WI38 (cell line): ENCODE measurements around the gene UBE2E2.
"Not testable (repeated sequence)": the region's sequence is repeated elsewhere in the genome, so short reads cannot be mapped to it uniquely, and the experiment has no call there.

Experiments
- H3K4me3 ChIP-seq: 2 replicates; pipeline ENCODE4 v1.5.1; 2011; ENCODE audit warnings: low read depth, mild to moderate bottlenecking, control low read depth, low read length
- CTCF ChIP-seq: IDR thresholded peaks from 2 replicates; pipeline ENCODE4 v1.5.1; 2012; ENCODE audit warnings: low read depth, mild to moderate bottlenecking, control low read depth, low read length

The UBE2E2 gene

DNA sequence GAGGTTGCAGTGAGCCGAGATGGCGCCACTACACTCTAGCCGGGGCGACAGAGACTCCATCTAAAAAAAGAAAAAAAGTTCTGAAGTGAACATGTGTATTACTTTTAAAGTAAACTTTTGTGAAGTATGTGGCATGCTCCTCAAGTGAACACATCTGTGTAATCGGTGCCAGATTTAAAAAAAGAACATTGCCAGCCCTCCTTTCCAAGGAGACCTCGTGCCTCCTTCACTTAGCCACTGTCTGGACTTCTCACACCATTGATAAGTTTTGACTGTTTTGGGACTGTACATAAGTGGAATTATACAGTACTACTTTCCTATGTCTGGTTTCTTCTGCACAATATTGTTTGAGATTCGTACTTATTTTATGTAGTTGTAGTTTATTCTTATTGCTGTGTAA lies 140.4 kb downstream of the UBE2E2 start:
- no peak for TF ChIP-seq CTCF
- H3K4me3 ChIP-seq = no peak overlapping the region

DNA sequence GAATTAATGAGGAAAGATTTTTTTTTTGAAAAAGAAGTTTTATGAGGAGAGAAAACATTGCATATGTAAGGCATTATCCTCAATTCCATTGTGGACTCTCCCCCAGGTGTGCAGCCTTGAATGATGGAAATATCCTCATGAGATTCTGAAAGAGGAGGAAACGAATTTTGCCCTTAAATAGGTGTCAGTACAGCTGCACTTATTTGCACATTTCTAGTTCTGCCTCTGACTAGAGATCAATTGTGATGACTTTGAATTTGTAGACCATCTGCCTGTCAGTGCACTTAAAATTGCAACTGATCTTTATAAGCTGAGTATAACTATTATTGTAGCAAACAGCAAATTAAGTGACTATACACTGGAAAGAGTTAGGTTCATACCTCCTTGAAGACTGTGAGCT lies 141.8 kb downstream of the UBE2E2 start:
- H3K4me3 ChIP-seq = no peak overlapping the region
- TF ChIP-seq CTCF = no peak

DNA sequence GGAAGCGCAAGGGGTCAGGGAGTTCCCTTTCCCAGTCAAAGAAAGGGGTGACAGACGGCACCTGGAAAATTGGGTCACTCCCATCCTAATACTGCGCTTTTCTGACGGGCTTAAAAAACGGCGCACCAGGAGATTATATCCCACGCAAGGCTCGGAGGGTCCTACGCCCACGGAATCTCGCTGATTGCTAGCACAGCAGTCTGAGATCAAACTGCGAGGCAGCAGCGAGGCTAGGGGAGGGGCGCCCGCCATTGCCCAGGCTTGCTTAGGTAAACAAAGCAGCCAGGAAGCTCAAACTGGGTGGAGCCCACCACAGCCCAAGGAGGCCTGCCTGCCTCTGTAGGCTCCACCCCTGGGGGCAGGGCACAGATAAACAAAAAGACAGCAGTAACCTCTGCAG lies 146.3 kb downstream of the UBE2E2 start:
- not testable (repeated sequence) for H3K4me3 ChIP-seq

GRCh38 chr3:23356169-23356568 lies 153.0 kb downstream of the UBE2E2 start:
- no peak for TF ChIP-seq CTCF

GRCh38 chr3:23356923-23357322 lies 153.8 kb downstream of the UBE2E2 start:
- TF ChIP-seq CTCF = no peak
- H3K4me3 ChIP-seq = no peak overlapping the region

More at GRCh38 chr3:23356169-23356568, 153.0 kb downstream of the UBE2E2 start:
- H3K4me3 ChIP-seq = no peak overlapping the region

GRCh38 chr3:23359116-23359515 lies 156.0 kb downstream of the UBE2E2 start:
- H3K4me3 ChIP-seq = no peak overlapping the region
- no peak for TF ChIP-seq CTCF

DNA sequence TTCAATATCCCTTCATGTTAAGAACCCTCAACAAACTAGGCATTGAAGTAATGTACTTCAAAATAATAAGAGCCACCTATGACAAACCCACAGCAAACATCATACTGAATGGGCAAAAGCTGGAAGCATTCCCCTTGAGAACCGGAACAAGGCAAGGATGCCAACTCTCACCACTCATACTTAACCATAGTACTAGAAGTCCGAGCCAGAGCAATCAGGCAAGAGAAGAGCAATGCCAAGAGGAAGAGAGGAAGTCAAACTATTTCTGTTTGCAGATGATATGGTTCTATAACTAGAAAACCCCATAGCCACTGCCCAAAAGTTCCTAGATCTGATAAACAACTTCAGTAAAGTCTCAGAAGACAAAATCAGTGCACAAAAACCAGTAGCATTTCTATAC lies 161.9 kb downstream of the UBE2E2 start:
- no peak for TF ChIP-seq CTCF
- H3K4me3 ChIP-seq = no peak overlapping the region

- no peak for TF ChIP-seq CTCF
- no peak overlapping the region for H3K4me3 ChIP-seq
Measured at GRCh38 chr3:23368731-23369130, 165.6 kb downstream of the UBE2E2 start.
